GM18858 (cell line): ENCODE measurements around the gene RUFY3.
"Not testable (repeated sequence)": the region's sequence is repeated elsewhere in the genome, so short reads cannot be mapped to it uniquely, and the experiment has no call there.

Source experiments
- ATAC-seq: cut with Tn5 transposase; IDR thresholded peaks from one replicate; pipeline ENCODE4 v1.9.1; 2021; ENCODE audit not compliant: unreplicated experiment

RUFY3 gene

DNA sequence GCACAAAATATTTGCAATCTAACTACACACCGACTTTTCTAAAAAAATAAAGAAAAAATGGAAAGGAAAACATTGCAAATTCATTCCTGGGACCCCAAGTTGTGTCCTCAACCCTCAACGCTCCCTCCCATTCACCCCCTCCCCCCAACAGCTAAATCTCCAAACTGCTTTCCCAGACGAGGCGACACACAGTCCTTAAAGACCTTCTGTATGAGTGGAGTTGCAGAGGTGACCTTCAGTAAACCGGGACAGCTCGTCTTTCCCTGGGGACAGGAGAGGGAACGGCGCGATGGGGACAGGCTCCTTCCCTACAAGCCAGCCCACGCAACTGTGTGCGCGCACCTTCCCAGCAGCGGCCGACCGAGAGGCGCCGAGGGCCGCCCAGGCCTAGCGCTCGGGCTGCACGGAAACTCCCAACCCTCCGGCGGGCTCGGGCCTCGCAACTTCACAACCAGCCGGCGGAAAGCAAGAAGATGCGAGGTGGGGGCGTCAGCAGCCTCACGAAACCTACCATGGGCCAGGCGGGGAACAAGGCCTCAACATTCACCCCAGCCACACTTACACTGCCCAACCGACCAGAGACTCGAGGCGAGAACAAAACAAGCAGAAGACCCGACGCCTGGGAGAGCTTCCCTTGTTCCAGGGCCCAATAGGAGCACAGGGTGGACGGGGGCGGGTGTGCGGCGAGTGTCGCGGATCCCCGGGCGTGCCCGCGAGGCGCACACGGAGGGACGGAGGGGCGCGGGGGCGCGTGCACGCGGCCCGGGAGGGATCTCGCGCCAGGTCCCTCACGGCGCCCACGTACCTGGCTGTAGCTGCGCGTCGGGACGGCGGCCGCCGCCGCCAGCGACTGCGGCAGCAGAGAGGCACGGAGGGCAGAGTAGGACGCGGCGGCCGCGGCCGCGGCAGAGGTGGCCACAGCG is 117.2 kb downstream of the RUFY3 start:
- peak; percentile 33 for ATAC-seq

DNA sequence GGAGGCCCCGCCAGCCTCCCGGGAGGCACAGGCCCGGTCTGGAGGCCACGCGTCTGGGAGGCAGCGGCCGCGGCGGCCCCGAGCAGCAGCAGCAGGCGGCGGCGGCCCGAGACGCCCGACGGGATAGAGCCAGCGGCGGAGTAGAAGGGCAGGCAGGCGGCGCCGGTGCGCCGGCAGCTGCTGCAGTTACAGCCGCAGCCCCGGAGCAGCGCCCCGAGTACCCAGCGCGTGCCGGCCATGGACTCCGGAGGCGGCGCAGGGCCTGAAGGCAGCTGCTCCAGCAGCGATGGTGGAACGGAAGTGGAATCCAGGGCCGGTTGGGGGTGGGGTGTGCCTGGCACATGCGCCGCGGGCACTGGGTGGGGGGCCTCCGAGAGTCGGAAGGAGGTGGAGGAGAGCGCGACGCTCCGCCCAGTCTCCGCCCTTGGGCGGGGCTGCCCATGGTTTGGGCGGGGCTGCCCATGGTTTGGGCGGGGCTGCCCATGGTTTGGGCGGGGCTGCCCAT is 117.9 kb downstream of the RUFY3 start, which contains the start of gene GRSF1:
TSS of gene GRSF1 (minus strand) at position 302 of the 505 bp plus-strand sequence. CDS start at position 239, 63 bp downstream.
- ATAC-seq, result peak; percentile 35

DNA sequence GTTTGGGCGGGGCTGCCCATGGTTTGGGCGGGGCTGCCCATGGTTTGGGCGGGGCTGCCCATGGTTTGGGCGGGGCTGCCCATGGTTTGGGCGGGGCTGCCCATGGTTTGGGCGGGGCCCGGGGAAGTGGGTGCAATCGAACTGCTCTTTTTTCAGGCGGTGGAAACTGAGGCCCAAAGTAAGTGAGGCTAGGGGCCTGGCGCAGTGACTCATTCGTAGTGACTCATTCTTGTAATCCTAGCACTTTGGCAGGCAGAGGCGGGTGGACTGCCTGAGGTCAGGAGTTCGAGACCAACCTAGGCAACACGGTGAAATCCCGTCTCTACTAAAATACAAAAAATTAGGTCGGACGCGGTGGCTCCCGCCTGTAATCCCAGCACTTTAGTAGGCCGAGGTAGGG is 118.4 kb downstream of the RUFY3 start:
- ATAC-seq, result not testable (repeated sequence)

DNA sequence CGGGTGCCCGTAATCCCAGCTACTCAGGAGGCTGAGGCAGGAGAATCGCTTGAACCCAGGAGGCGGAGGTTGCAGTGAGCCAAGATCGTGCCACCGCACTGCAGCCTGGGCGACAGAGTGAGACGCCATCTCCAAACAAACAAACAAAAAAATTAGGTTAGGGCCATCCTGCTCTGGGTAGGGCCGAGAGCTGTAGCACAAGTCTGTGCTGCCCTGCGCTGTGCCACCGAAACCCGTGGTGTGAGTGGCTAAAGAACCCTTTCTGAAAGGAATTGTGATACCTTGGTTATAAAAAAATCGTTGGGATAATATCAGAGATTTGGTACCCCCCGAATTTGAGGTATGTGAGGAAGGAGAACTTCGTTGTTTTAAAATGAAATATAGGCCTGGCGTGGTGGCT is 118.9 kb downstream of the RUFY3 start:
- not testable (repeated sequence) for ATAC-seq

DNA sequence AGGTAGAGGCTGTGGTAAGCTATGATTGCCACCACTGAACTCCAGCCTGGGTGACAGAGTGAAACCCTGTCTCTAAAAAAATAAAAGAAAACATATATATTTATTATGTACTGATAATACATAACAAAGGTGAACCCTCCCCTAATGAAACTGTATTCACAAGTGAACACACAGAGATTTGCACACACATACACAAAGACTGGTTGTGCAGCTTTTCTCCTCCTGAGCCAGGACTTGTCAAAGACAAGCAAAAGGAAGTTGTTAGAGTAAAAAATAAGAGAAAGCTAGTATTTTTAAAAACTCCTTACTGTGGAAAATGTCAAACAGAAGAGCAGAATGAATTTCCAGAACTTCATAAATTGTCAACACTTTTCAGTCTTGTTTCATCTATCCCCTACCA is 119.4 kb downstream of the RUFY3 start:
- ATAC-seq, result no peak

DNA sequence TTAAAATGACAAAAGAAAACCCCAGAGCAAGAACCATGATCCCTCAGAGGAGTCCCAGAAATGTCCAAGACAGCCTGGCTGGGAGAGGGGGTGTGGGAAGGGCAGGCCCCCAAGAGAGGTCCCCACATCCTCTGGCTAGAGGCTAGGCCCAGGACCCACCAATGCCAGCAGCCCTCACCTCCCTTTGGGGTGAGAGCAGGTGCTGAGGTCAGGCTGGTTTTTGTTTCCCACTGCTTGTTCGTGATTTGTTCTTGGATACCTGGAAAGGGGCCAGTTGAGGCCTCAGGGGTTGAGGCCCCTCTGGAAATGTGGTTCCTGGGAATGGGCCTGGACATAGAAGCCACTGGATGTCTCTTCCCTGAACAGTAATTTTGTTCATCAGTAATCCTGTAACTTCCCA is 120.2 kb downstream of the RUFY3 start:
- ATAC-seq, result no peak

DNA sequence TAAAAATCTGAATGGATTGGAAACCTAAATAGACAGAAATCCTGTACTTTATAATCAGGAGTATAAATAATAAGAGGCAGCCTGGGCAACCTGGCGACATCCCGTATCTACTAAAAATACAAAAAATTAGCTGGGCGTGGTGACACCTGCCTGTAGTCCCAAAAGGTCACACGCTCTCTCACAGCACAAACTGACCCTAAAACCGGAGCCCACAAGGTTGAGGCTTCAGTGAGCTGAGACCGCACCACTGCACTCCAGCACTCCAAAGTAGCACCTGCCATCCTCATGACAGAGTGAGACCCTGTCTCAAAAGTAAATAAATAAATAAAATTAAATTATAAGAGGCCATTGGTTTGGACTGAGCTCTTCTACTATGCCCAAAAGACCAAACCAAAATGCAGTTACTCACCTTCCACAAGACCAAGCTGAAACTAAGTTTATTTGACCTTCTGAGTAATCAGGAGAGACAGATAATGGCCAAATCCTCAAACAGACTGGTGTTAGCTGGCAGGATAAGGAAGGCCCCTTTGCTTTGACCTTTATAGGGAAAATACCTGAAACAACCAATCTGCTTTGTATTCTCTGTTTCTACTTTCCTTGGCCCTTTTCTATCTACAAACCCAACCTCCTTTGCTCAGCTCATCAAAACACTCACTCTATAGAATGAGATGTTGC is 121.1 kb downstream of the RUFY3 start:
- peak; percentile 41 for ATAC-seq

DNA sequence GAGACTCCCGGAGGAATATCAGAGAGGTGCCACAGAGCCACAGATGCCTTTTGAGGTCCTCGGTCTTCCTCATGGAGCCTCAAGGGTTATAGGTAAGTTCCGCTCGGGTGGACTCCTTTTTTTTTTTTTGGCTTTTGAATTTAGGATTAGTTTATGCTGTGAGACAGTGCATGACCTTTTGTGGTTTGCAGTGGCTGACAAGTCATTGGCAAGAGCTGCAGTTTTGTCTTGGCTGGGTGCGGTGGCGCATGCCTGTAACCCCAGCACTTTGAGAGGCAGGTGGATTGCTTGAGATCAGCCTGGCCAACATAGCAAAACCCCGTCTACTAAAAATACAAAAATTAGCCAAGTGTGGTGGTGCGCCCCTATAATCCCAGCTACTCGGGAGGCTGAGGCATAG is 122.4 kb downstream of the RUFY3 start:
- ATAC-seq, result peak; percentile 38

DNA sequence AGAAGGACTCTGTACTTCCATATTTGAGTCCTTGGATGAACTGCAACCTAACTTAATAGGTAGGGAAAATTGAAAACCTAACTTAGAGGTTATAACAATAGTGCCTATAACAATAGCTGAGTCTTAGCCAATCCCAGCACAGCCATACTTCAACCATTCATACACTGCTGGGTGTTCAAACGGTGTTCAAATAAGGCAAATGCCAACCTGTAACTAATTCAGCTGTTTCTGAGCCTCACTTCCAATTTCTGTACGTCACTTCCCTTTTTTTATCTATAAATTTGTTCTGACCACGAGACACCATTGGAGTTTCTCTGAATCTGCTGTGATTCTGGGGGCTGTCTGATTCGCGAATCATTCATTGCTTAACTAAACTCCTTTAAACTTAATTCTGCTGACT is 127.5 kb downstream of the RUFY3 start:
- no peak for ATAC-seq

DNA sequence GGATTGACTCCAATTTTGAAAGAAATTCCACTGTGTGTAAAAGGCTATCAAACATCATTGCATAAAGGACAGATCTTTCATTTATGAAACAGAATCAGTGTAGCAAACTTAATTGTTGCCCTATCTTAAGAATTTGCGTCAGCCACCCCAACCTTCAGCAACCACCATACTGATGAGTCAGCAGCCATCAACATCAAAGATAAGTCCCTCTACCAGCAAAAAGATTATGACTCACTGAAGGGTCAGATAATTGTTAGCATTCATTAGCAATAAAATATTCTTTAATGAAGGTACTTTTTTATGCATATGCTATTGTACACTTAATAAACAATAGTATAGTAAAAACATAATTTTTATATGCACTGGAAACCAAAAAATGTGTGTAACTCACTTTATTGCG is 133.7 kb downstream of the RUFY3 start:
- ATAC-seq, result no peak
